Daoy (cell line): ENCODE measurements around the gene C6orf62. TPM values are rescaled to one million over a fixed set of nuclear protein-coding genes. Genes with fewer than 3 reads are reported as not detected.
"Not testable (repeated sequence)": the region's sequence is repeated elsewhere in the genome, so short reads cannot be mapped to it uniquely, and the experiment has no call there.

Source experiments
- DNase-seq: peaks from one replicate; pipeline ENCODE4 v3.0.0-alpha.2; 2015; ENCODE audit warnings: low read depth
- total RNA-seq: library from RNA; depleted of rRNA; stranded (reverse); fragments of >200 nt; shearing (Covaris generic); gene quantifications from 2 replicates; pipeline ENCODE4 v1.2.3, GENCODE V29; 2014; rRNA removed

Gene C6orf62
- total RNA-seq, result 132 and 133 TPM in 2 replicates

DNA sequence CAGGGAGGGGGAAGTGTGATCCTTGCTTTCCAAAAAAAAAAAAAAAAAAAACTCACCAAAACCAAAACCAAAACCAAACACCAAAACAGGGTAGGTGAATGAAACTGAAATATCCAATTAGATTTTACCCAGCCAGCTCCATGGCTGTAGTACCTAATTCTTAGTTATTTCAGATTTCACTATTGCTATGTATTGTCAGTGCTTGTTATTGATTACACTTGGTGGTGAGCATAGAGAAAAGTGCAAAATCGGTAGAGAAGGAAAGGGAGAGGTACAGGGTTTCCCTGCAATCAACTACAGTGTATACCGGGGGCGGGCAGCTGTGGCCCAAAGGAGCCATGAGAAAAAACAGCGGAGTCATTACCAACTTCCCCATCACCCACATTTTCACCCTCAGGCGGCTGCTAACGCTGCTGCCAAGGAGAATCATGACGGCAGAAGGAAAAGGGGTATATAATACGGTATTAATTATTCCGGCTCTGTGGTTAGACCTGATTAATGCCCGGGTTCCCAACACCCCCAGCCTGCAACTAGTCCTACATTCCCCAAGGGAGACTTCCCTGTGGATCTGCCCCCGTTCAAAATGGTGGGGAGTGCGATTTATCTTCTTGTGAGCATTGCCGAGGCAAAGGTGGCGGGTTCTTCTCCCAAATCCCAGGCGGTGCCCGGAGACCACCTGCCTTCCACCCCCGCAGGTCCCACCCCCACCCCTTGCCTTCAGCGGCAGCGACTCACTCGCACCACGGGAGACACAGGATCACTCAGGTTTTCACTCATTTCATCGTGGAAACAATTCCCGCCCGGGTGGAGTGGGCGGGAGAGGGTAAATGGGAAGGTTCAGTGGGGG lies at the start of gene C6orf62:
TSS of gene C6orf62 (minus strand) at position 30 of the 847 bp plus-strand sequence. CDS start 486 bp downstream, outside the sequence.
- DNase-seq, result peak; percentile 60

DNA sequence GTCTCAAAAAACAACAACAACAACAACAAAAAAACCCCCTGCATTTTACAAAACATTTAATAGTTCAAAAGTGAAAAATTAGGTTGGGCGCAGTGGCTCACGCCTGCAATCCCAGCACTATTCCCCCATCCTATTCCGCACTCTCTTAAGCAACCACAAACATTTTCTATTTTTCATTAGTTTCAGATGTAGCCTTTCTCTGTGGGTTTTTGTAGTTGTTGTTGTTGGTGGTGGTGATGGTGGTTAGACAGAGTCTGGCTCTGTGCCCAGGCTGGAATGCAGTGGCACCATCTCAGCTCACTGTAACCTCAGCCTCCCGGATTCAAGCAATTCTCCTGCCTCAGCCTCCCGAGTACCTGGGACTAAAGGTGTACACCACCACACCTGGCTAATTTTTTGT lies 49.4 kb upstream of the C6orf62 start:
- DNase-seq, result peak; percentile 28

- no peak for DNase-seq
Observed at GRCh38 chr6:24766680-24767462, 47.9 kb upstream of the C6orf62 start.

DNA sequence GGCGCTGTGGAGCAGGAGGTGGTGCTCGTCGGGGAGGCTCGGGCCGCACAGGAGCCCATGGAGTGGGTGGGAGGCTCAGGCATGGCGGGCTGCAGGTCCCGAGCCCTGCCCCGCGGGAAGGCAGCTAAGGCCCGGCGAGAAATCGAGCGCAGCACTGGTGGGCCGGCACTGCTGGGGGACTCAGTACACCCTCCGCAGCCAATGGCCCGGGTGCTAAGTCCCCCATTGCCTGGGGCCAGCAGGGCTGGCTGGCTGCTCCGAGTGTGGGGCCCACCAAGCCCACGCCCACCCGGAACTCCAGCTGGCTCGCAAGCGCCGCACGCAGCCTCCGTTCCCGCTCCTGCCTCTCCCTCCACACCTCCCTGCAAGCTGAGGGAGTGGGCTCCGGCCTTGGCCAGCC lies 47.0 kb upstream of the C6orf62 start:
- DNase-seq, result not testable (repeated sequence)

GRCh38 chr6:24764833-24765828 lies 46.2 kb upstream of the C6orf62 start:
- not testable (repeated sequence) for DNase-seq

- DNase-seq, result no peak
Observed at GRCh38 chr6:24763578-24763977, 44.6 kb upstream of the C6orf62 start.

DNA sequence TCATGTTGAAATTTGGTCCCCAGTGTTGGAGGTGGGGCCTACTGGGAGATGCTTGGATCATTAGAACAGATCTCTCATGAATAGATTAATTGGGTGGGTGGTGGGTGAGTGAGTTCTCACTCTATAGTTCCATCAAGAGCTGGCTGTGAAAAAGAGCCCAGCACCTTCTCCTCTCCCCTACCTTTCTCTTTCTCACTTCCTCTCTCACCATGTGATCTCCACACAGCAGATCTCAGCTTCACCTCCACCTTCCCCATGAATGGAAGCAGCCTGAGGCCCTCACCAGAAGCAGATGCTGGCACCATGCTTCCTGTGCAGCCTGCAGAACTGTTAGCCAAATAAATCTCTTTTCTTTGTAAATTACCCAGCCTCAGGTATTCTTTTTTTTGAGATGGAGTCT lies 42.9 kb upstream of the C6orf62 start:
- DNase-seq, result no peak

DNA sequence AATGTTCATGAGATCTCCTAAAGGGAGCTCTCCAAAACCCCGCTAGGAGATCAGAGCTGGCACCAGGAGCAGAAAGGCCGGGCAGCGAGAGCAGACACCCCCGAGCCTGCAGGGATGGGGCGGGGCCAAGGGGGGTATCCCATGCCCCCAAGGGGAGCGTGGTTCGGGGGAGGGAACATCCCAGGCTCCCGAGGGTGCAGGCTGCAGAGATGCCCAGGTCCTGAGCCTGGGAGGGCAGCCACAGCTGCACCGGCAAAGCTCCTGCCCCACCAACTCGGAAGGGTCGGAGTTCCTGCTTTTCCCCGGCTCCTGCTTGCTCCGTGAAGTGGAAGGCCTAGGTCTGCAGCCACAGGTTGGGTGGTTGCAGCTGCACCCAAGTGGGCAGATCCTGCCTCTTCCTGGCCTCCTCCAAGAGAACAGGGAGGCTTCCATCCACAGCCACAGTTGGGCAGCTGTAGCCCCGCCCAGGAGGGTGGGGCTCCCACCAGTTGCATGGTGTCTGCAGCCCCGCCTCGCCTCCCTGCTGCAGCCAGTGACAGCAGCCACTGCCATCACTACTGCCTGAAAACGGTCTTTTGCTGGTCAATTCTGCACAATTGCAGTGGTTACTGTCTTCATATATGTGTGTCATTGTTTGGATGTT lies 42.4 kb upstream of the C6orf62 start:
- DNase-seq, result peak; percentile 60

GRCh38 chr6:24760210-24760609 lies 41.3 kb upstream of the C6orf62 start:
- DNase-seq, result no peak

GRCh38 chr6:24759718-24760117 lies 40.8 kb upstream of the C6orf62 start:
- no peak for DNase-seq

- DNase-seq, result no peak
Observed at GRCh38 chr6:24757611-24758010, 38.7 kb upstream of the C6orf62 start.

DNA sequence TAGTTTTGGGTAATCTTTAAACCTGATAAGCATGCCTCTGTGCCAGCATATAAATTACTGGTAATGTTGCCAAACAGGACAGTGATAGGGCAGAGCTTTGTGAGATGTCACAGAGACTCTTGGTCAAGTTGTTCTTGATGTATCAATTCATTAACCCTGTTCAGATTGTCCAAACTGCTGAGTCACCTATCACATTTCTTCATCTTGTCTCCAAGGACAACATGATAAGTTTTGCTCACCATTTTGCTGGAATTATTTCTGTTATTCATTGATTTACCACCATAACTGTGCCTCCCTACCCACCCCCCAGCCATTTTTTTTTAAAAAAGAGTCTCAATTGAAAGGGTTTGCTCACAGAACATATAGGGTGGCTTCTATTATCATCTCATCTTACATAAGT lies 36.3 kb upstream of the C6orf62 start:
- no peak for DNase-seq

GRCh38 chr6:24754378-24754777 lies 35.4 kb upstream of the C6orf62 start:
- DNase-seq, result not testable (repeated sequence)

- no peak for DNase-seq
Observed at GRCh38 chr6:24753545-24753944, 34.6 kb upstream of the C6orf62 start.

DNA sequence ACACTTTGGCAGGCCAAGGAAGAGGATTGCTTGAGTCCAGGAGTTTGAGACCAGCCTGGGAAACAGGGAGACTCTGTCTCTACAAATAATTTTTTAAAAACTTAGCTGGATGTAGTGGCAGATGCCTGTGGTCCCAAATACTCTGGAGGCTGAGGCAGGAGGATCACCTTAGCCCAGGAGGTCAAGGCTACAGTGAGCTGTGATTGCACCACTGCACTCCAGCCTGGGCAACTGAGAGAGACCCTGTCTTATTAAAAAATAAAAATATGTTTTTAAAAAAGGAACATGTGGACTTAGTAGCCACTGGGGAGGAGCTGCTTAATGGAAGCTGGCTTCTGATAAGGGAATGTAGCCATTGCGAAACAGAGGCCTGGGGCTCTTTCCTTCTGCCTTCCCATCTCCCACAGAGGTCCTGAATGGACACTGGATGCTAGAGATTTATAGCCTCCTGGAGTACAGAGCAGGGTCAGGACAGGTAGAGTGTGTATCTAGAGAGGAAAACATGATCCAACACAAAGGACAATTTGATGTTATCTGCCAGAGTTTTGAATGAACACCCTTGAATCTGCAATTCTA lies 34.1 kb upstream of the C6orf62 start:
- DNase-seq, result no peak

DNA sequence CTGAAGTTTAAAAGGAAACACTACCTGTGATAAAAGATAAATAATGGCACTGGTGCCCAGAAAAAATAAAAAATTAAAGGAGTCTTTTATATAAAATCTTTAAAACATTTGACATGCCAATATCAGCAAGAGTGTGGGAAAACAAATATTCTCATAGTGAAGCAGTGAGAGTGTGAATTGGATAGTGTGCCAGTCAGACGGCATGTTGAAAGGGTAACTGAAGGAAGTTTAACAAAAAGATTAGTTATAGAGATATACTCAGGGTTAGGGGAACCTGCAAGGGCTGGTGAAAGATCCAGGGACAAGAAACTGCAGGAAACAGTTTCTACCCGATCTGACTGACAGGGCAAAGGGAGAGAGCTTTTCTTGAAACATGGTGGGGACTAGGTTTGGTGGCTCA lies 33.5 kb upstream of the C6orf62 start:
- no peak for DNase-seq

GRCh38 chr6:24750878-24751277 lies 31.9 kb upstream of the C6orf62 start:
- DNase-seq, result not testable (repeated sequence)

DNA sequence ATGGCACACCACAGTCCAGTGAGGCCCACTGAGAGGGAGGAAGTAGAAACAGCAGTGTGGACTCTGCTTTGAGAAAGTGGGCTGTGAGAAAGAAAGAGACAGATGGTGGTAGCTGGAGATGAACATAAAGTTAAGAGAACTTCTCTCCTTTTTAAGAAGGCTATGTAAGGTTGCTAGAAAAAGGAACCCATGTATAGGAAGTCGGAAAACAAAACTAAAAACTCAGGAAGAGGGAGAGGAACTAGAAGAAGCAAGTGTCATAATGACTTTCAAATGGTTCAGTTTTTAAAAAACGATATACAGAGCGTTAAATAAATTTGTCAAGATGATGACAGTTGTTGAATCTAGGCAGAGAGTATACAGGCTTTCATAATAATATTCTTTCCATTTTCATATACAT lies 30.3 kb upstream of the C6orf62 start:
- no peak for DNase-seq

- DNase-seq, result no peak
Observed at GRCh38 chr6:24744911-24745310, 26.0 kb upstream of the C6orf62 start.

DNA sequence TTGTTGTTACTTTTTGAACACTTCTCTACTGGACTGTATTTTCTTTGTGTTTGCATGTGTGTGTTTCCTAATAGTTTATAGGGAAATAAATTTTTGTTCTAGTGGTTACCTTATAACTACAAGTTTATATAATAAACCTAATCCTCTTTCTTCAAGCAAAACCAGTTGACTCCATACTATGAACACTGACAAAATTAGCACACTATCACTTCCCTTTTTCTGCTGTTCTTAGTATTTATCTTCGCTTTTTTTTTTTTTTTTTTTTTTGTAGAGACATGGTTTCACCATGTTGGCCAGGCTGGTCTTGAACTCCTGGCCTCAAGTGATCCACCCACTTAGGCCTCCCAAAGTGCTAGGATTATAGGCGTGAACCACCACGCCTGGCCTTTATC lies 25.0 kb upstream of the C6orf62 start:
- DNase-seq, result no peak
